Bronchial epithelial cell (primary cell): ENCODE results near the gene SP4. TPM values are rescaled to one million over a fixed set of nuclear protein-coding genes. Genes with fewer than 3 reads are reported as not detected.

Experiments used
- DNase-seq: peaks from one replicate; pipeline ENCODE4 v3.0.0-alpha.2; 2010; ENCODE audit warnings: low read depth
- FAIRE-seq: peaks from 2 replicates; lab custom pipeline; 2011; peaks lifted over from hg19 to GRCh38; lab: Jason Lieb, UNC
- H3K27me3 ChIP-seq: 2 replicates; pipeline ENCODE4 v1.5.1; 2011; ENCODE audit warnings: low read length; ENCODE audit not compliant: control insufficient read depth, insufficient read depth
- H3K36me3 ChIP-seq: 2 replicates; pipeline ENCODE4 v1.5.1; 2011; ENCODE audit warnings: low read length; ENCODE audit not compliant: control insufficient read depth, insufficient read depth
- H3K4me3 ChIP-seq: 2 replicates; pipeline ENCODE4 v1.5.1; 2011; ENCODE audit warnings: mild to moderate bottlenecking, low read depth, low read length, control low read depth
- CTCF ChIP-seq: IDR thresholded peaks from 2 replicates; pipeline ENCODE4 v1.5.1; 2011; ENCODE audit warnings: mild to moderate bottlenecking, moderate library complexity, low read length, control low read depth, inconsistent platforms; ENCODE audit not compliant: insufficient read depth, severe bottlenecking
- total RNA-seq: library from RNA; depleted of rRNA; stranded (reverse); fragments of >200 nt; gene quantifications from 2 replicates; pipeline ENCODE4 v1.2.1, GENCODE V29; 2014

The SP4 gene
- total RNA-seq, 1 donor from 2014 or later = 5.3 TPM

- FAIRE-seq (no peak), DNase-seq (no peak)
- Histone ChIP-seq H3K36me3 (no peaks in the 10 kb centered on the region), H3K27me3 (no peaks in the 10 kb centered on the region), H3K4me3 (no peak overlapping the region)
- TF ChIP-seq CTCF = no peak
Measured at GRCh38 chr7:21486511-21486910, 58.6 kb downstream of the SP4 start.

GRCh38 chr7:21495731-21496130 lies 67.8 kb downstream of the SP4 start:
- DNase-seq = no peak
- no peak for FAIRE-seq
- Histone ChIP-seq H3K36me3 (no peaks in the 10 kb centered on the region), H3K4me3 (no peak overlapping the region), H3K27me3 (no peaks in the 10 kb centered on the region)
- TF ChIP-seq CTCF = no peak

GRCh38 chr7:21497072-21497471 lies 69.2 kb downstream of the SP4 start:
- FAIRE-seq (no peak), DNase-seq (peak; percentile 31)
- Histone ChIP-seq H3K36me3 (no peaks in the 10 kb centered on the region), H3K4me3 (no peak overlapping the region), H3K27me3 (no peaks in the 10 kb centered on the region)
- TF ChIP-seq CTCF = peak; percentile 49

GRCh38 chr7:21500117-21500832 lies 72.4 kb downstream of the SP4 start:
- no peak for TF ChIP-seq CTCF

GRCh38 chr7:21504021-21504420 lies 76.1 kb downstream of the SP4 start:
- no peaks in the 10 kb centered on the region for H3K36me3 ChIP-seq
- DNase-seq (peak; percentile 48), FAIRE-seq (peak; percentile 52)
- H3K27me3 ChIP-seq = no peaks in the 10 kb centered on the region
- no peak overlapping the region for H3K4me3 ChIP-seq
- TF ChIP-seq CTCF = no peak

More at GRCh38 chr7:21500117-21500832, 72.4 kb downstream of the SP4 start:
- Histone ChIP-seq H3K36me3 (no peaks in the 10 kb centered on the region), H3K27me3 (no peaks in the 10 kb centered on the region), H3K4me3 (no peak overlapping the region)
- DNase-seq (no peak), FAIRE-seq (no peak)
